GM23338 (cell line): ENCODE results near the gene TSPO2.
"Not testable (repeated sequence)": the region's sequence is repeated elsewhere in the genome, so short reads cannot be mapped to it uniquely, and the experiment has no call there.

Experiments
- CREB1 ChIP-seq: fragments of 250-450 bp; sonication (Bioruptor Pico); IDR thresholded peaks from 2 replicates; pipeline ENCODE4 v1.5.0; 2020; ENCODE audit warnings: low read depth, mild to moderate bottlenecking, moderate library complexity
- EZH2 ChIP-seq: fragments of 200-600 bp; sonication (generic); IDR thresholded peaks from one replicate; pipeline ENCODE4 v1.8.0; 2017; ENCODE audit warnings: antibody characterized with exemption, mild to moderate bottlenecking, low read depth; ENCODE audit not compliant: unreplicated experiment
- EZH2phosphoT487 ChIP-seq: fragments of 200-600 bp; sonication (generic); IDR thresholded peaks from one replicate; pipeline ENCODE4 v1.8.1; 2018; ENCODE audit warnings: antibody characterized with exemption; ENCODE audit not compliant: unreplicated experiment
- JUNB ChIP-seq: IDR thresholded peaks from one replicate; pipeline ENCODE4 v1.6.1; 2016; ENCODE audit warnings: antibody characterized with exemption; ENCODE audit not compliant: unreplicated experiment
- NANOG ChIP-seq: IDR thresholded peaks from 2 replicates; pipeline ENCODE4 v1.6.1; 2016; ENCODE audit warnings: antibody characterized with exemption, borderline replicate concordance
- POLR2AphosphoS5 ChIP-seq: IDR thresholded peaks from 2 replicates; pipeline ENCODE4 v1.6.1; 2016; ENCODE audit warnings: antibody characterized with exemption, low read depth
- STAT1 ChIP-seq: IDR thresholded peaks from one replicate; pipeline ENCODE4 v1.6.1; 2016; ENCODE audit warnings: antibody characterized with exemption; ENCODE audit not compliant: unreplicated experiment
- ZNF114 ChIP-seq: fragments of 250-450 bp; sonication (Bioruptor Pico); IDR thresholded peaks from 2 replicates; pipeline ENCODE4 v1.5.0; 2020; ENCODE audit warnings: mild to moderate bottlenecking, moderate library complexity
- ZNF331 ChIP-seq: fragments of 250-450 bp; sonication (Bioruptor Pico); IDR thresholded peaks from 2 replicates; pipeline ENCODE4 v1.5.0; 2020; ENCODE audit warnings: low read depth, mild to moderate bottlenecking, moderate library complexity
- TF ChIP-seq, protein P1 (sequence below), 2 experiments: fragments of 200-600 bp in 1 of 2; sonication (generic) in 1 of 2; conservative IDR thresholded peaks; 2 replicates each; pipeline versions ENCODE4 v1.5.1 to v1.6.1; 2016 to 2017; ENCODE audit warnings: antibody characterized with exemption in 2 of 2, low read depth in 2 of 2, mild to moderate bottlenecking in 2 of 2, moderate library complexity in 1 of 2
- TF ChIP-seq, protein P2 (sequence below): IDR thresholded peaks from one replicate; pipeline ENCODE4 v1.6.1; 2018; ENCODE audit warnings: antibody characterized with exemption; ENCODE audit not compliant: unreplicated experiment
- TF ChIP-seq, protein P3 (sequence below): IDR thresholded peaks from 2 replicates; pipeline ENCODE4 v1.6.1; 2016; ENCODE audit warnings: antibody characterized with exemption
- TF ChIP-seq, protein P4 (sequence below): fragments of 250-450 bp; sonication (Bioruptor Pico); IDR thresholded peaks from 2 replicates; pipeline ENCODE4 v1.5.0; 2020; ENCODE audit warnings: mild to moderate bottlenecking, moderate library complexity

DNA sequence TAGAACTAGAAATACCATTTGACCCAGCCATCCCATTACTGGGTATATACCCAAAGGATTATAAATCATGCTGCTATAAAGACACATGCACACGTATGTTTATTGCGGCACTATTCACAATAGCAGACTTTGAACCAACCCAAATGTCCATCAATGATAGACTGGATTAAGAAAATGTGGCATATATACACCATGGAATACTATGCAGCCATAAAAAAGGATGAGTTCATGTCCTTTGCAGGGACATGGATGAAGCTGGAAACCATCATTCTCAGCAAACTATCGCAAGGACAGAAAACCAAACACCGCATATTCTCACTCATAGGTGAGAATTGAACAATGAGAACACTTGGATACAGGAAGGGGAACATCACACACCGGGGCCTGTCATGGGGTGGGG, 26.4 kb upstream of the TSPO2 start:
- TF ChIP-seq EZH2; POLR2AphosphoS5; ZNF114; EZH2phosphoT487; JUNB; CREB1; STAT1; NANOG; ZNF331 (CRISPR knock-in tag): not testable (repeated sequence)
- TF ChIP-seq, protein P1, sequence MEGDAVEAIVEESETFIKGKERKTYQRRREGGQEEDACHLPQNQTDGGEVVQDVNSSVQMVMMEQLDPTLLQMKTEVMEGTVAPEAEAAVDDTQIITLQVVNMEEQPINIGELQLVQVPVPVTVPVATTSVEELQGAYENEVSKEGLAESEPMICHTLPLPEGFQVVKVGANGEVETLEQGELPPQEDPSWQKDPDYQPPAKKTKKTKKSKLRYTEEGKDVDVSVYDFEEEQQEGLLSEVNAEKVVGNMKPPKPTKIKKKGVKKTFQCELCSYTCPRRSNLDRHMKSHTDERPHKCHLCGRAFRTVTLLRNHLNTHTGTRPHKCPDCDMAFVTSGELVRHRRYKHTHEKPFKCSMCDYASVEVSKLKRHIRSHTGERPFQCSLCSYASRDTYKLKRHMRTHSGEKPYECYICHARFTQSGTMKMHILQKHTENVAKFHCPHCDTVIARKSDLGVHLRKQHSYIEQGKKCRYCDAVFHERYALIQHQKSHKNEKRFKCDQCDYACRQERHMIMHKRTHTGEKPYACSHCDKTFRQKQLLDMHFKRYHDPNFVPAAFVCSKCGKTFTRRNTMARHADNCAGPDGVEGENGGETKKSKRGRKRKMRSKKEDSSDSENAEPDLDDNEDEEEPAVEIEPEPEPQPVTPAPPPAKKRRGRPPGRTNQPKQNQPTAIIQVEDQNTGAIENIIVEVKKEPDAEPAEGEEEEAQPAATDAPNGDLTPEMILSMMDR (conservative IDR thresholded peaks at IDR 0.05; ENCODE audit: low read depth in 2 of 2) = not testable (repeated sequence)
- TF ChIP-seq, protein P2, sequence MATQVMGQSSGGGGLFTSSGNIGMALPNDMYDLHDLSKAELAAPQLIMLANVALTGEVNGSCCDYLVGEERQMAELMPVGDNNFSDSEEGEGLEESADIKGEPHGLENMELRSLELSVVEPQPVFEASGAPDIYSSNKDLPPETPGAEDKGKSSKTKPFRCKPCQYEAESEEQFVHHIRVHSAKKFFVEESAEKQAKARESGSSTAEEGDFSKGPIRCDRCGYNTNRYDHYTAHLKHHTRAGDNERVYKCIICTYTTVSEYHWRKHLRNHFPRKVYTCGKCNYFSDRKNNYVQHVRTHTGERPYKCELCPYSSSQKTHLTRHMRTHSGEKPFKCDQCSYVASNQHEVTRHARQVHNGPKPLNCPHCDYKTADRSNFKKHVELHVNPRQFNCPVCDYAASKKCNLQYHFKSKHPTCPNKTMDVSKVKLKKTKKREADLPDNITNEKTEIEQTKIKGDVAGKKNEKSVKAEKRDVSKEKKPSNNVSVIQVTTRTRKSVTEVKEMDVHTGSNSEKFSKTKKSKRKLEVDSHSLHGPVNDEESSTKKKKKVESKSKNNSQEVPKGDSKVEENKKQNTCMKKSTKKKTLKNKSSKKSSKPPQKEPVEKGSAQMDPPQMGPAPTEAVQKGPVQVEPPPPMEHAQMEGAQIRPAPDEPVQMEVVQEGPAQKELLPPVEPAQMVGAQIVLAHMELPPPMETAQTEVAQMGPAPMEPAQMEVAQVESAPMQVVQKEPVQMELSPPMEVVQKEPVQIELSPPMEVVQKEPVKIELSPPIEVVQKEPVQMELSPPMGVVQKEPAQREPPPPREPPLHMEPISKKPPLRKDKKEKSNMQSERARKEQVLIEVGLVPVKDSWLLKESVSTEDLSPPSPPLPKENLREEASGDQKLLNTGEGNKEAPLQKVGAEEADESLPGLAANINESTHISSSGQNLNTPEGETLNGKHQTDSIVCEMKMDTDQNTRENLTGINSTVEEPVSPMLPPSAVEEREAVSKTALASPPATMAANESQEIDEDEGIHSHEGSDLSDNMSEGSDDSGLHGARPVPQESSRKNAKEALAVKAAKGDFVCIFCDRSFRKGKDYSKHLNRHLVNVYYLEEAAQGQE = not testable (repeated sequence)
- TF ChIP-seq, protein P3, sequence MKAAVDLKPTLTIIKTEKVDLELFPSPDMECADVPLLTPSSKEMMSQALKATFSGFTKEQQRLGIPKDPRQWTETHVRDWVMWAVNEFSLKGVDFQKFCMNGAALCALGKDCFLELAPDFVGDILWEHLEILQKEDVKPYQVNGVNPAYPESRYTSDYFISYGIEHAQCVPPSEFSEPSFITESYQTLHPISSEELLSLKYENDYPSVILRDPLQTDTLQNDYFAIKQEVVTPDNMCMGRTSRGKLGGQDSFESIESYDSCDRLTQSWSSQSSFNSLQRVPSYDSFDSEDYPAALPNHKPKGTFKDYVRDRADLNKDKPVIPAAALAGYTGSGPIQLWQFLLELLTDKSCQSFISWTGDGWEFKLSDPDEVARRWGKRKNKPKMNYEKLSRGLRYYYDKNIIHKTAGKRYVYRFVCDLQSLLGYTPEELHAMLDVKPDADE = not testable (repeated sequence)
- TF ChIP-seq, protein P4, sequence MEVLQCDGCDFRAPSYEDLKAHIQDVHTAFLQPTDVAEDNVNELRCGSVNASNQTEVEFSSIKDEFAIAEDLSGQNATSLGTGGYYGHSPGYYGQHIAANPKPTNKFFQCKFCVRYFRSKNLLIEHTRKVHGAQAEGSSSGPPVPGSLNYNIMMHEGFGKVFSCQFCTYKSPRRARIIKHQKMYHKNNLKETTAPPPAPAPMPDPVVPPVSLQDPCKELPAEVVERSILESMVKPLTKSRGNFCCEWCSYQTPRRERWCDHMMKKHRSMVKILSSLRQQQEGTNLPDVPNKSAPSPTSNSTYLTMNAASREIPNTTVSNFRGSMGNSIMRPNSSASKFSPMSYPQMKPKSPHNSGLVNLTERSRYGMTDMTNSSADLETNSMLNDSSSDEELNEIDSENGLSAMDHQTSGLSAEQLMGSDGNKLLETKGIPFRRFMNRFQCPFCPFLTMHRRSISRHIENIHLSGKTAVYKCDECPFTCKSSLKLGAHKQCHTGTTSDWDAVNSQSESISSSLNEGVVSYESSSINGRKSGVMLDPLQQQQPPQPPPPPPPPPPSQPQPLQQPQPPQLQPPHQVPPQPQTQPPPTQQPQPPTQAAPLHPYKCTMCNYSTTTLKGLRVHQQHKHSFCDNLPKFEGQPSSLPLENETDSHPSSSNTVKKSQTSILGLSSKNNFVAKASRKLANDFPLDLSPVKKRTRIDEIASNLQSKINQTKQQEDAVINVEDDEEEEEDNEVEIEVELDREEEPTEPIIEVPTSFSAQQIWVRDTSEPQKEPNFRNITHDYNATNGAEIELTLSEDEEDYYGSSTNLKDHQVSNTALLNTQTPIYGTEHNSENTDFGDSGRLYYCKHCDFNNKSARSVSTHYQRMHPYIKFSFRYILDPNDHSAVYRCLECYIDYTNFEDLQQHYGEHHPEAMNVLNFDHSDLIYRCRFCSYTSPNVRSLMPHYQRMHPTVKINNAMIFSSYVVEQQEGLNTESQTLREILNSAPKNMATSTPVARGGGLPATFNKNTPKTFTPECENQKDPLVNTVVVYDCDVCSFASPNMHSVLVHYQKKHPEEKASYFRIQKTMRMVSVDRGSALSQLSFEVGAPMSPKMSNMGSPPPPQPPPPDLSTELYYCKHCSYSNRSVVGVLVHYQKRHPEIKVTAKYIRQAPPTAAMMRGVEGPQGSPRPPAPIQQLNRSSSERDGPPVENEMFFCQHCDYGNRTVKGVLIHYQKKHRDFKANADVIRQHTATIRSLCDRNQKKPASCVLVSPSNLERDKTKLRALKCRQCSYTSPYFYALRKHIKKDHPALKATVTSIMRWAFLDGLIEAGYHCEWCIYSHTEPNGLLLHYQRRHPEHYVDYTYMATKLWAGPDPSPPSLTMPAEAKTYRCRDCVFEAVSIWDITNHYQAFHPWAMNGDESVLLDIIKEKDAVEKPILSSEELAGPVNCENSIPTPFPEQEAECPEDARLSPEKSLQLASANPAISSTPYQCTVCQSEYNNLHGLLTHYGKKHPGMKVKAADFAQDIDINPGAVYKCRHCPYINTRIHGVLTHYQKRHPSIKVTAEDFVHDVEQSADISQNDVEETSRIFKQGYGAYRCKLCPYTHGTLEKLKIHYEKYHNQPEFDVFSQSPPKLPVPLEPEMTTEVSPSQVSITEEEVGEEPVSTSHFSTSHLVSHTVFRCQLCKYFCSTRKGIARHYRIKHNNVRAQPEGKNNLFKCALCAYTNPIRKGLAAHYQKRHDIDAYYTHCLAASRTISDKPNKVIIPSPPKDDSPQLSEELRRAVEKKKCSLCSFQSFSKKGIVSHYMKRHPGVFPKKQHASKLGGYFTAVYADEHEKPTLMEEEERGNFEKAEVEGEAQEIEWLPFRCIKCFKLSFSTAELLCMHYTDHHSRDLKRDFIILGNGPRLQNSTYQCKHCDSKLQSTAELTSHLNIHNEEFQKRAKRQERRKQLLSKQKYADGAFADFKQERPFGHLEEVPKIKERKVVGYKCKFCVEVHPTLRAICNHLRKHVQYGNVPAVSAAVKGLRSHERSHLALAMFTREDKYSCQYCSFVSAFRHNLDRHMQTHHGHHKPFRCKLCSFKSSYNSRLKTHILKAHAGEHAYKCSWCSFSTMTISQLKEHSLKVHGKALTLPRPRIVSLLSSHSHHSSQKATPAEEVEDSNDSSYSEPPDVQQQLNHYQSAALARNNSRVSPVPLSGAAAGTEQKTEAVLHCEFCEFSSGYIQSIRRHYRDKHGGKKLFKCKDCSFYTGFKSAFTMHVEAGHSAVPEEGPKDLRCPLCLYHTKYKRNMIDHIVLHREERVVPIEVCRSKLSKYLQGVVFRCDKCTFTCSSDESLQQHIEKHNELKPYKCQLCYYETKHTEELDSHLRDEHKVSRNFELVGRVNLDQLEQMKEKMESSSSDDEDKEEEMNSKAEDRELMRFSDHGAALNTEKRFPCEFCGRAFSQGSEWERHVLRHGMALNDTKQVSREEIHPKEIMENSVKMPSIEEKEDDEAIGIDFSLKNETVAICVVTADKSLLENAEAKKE (CRISPR knock-in tag) = not testable (repeated sequence)
